Measurements from ENCODE around the gene IQUB. TPM values are rescaled to one million over a fixed set of nuclear protein-coding genes. Genes with fewer than 3 reads are reported as not detected.
"Not testable (repeated sequence)": the region's sequence is repeated elsewhere in the genome, so short reads cannot be mapped to it uniquely, and the experiment has no call there.

Gene IQUB
- total RNA-seq, 1 experiment from 2014 or later, result 0.29 TPM

DNA sequence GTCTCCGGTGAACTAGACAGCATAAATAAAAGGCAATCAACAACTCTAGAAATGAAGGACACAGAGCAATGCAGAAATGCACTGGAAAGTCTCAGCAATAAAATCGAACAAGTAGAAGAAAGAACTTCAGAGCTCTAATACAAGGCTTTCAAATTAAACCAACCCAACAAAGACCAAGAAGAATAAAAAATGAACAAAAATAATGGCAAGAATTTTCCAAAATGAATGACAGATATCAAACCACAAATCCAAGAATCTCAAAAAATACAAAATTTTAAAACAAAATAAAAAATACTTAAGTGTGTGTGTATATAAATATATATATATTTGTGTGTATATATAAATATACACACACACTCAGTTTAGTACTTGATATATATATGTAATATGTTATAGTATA, 110.8 kb downstream of the IQUB start:
- no peak for DNase-seq (ENCODE audit: low read depth)

DNA sequence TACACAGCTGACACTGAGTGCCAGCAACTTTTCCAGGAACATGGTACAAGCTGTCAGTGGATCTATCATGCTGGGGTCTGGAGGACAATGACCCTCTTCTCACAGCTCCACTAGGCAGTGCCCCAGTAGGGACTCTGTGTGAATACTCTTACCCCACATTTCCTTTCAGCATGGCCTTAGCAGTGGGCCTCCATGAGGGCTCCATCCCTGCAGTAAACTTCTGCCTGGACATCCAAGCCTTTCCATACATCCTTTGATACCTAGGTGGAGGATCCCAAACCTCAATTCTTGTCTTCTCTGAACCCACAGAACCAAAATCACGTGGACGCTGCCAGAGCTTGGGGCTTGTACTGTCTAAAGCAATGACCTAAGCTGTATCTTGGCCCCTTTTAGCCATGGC, 116.8 kb downstream of the IQUB start:
- no peak for DNase-seq (ENCODE audit: low read depth)

GRCh38 chr7:123415625-123416024, 118.8 kb downstream of the IQUB start:
- no peak for DNase-seq (ENCODE audit: low read depth)

DNA sequence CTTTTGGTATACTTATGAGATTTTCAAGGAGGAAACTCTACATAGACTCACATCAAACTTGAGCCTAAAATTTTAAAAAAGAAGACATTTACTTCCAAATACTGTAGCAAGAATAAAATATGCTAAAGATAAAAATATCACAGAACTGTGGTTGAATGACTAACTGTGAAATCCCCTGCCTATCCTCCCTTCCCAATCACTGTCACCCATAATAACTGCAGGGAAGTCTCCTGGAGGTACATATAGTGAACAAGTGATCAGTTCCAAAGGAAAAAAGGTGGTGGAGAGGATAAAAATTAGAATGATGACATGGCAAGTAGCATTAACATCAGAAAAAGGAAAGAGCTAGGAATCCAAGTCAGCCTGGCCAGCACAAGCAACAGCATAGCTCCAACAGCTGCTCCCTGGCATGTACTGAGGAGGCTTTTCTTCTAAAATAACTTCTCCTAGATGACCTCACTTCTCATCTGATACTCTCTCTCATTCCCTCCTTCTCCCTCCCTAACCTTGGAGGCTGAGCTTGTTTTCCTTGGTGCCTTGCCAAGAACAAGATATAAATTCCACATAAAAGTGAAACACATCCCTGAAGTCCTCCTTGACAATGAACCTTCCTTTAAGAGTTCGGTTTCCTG, 124.0 kb downstream of the IQUB start:
- peak; percentile 98 for DNase-seq (ENCODE audit: low read depth)

- DNase-seq (ENCODE audit: low read depth), result not testable (repeated sequence)
Observed at GRCh38 chr7:123407951-123408350, 126.4 kb downstream of the IQUB start.

Other genes with a start within 250 kb of the IQUB start
- 79.1 and 79.6 TPM in 2 replicates for gene NDUFA5, start 23.2 kb upstream of the IQUB start, total RNA-seq (2014; rRNA removed)
- not detected in 2 replicates for gene ASB15, start 67.2 kb upstream of the IQUB start, total RNA-seq (2014; rRNA removed)
- gene LMOD2, start 121.3 kb upstream of the IQUB start, total RNA-seq (2014; rRNA removed), result not detected in 2 replicates
- 22.5 and 26.9 TPM in 2 replicates for gene WASL, start 214.4 kb upstream of the IQUB start, total RNA-seq (2014; rRNA removed)

Measured in LHCN-M2 (cell line).